Left ventricle myocardium superior (tissue), 1 donor: ENCODE measurements around the gene TAF4. TPM values are rescaled to one million over a fixed set of nuclear protein-coding genes. Genes with fewer than 3 reads are reported as not detected.

Experiments used
- ATAC-seq: fragments of 200-7000 bp; cut with Tn5 transposase; one replicate; pipeline ENCODE4 v1.9.1; 2020; ENCODE audit warnings: mild to moderate bottlenecking, moderate library complexity
- DNase-seq: peaks from one replicate; pipeline ENCODE4 v3.0.0-alpha.2; 2020
- intact Hi-C: fragments of 100-400 bp; cut with micrococcal nuclease; formaldehyde crosslinking; loops from one replicate; pipeline ENCODE4 v1.11.0; 2022
- total RNA-seq: library from RNA; stranded (reverse); fragmentation: NEBNext Ultra II Directional; extraction: Animal tissue kit (Norgen Biotek cat#: 25700); gene quantifications from one replicate; pipeline ENCODE4 v1.2.1, GENCODE V29; 2021
- donor health status: DM: no; HTN: yes; CAD: no; lungs with severe emphysema.

Gene TAF4
- total RNA-seq, 1 donor from 2014 or later, result 11.2 TPM

DNA sequence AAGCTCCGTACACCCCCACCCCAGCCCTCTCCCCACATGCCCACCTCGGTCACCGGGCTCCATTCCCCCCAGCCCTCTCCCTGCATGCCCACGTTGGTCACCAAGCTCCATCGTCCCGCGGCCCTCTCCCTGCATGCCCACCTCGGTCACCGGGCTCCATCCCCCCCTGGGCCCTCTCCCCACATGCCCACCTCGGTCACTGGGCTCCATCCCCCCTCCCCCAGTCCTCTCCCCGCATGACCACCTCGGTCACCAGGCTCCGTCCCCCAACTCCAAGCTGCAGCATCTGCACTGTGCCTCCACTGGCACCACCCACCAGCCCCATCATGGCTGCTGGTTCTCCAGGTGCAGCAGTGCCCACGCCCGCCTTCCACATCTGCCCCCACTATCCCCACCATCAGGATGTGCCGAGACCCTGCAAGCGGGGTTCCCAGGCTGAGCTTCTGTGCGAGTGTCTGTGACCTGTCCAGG lies 16.8 kb downstream of the TAF4 start:
- intact Hi-C loops, result no loop called here
- DNase-seq (no peak), ATAC-seq (no peak)

DNA sequence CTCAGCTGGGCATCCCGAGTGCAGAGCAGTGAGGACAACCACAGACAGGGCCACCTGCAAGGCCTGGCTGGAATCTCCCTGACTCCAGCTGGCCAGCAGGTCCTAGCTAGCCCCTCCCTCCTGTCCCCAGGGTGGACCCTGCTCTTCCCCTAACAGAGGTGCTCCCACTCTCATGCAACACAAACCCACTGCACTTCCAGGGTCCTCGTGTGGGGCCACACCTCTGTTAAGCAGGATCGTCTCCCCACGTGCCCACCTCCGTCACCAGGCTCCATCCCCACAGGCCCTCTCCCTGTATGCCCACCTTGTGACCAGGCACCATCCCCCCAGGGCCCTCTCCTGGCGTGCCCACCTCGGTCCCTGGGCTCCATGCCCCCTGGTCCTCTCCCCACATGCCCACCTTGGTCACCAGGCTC lies 17.3 kb downstream of the TAF4 start:
- intact Hi-C loops, result no loop called here
- ATAC-seq, result no peak

DNA sequence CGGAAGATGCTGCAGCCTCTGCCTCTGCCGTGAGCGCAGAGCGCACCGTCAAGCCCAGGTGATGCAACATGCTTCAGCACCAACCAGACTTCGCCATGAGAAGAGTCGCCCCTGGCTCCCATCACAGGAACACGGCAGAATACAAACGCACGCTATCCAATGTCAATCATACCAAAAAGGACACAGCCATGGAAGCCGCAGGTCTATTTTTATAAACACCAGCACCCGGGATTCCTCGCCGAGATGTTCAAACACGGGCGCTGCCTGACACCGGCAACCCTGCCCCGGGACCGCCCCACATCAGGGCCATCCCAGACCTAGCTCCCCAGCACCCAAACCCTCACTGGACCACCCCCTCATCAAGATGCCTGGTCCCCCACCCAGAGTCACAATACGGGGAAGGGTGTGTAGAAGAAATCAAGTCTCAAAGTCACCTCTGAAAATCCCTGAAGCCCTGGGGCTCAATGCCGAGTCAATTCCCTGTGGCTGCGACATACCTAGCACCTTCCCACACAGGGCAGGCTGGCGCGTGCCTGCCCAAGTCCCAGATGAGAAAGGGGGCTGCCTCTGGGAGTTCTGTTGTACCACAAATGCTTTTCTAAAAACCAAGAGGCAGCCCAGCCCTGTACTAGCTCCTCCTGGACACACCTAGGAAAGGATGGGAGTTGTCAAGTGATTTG lies 17.9 kb downstream of the TAF4 start:
- peak; percentile 17 for ATAC-seq
- no peak for DNase-seq
- intact Hi-C loops, result no loop called here

More for the DNA sequence above, 17.3 kb downstream of the TAF4 start:
- no peak for DNase-seq

DNA sequence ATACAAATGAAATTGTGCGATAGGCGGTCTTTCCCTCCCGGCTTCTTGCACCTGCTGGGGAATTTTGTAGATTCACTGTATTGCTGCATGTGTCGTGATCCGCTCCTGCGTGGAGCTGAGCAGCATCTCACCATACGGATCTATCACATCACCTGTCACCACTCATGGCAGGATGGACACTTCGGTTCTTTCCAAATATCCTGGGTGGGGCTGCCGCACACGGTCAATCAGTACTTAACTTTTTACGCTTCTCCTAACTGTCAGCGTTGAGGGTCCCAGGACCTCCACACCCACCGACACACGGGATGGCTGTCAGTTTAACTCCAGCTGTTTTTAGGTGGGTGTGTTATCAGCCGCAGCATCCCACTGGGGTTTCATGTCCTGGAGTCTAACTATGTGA lies 19.2 kb downstream of the TAF4 start:
- DNase-seq (no peak), ATAC-seq (no peak)
- intact Hi-C loops, result no loop called here

DNA sequence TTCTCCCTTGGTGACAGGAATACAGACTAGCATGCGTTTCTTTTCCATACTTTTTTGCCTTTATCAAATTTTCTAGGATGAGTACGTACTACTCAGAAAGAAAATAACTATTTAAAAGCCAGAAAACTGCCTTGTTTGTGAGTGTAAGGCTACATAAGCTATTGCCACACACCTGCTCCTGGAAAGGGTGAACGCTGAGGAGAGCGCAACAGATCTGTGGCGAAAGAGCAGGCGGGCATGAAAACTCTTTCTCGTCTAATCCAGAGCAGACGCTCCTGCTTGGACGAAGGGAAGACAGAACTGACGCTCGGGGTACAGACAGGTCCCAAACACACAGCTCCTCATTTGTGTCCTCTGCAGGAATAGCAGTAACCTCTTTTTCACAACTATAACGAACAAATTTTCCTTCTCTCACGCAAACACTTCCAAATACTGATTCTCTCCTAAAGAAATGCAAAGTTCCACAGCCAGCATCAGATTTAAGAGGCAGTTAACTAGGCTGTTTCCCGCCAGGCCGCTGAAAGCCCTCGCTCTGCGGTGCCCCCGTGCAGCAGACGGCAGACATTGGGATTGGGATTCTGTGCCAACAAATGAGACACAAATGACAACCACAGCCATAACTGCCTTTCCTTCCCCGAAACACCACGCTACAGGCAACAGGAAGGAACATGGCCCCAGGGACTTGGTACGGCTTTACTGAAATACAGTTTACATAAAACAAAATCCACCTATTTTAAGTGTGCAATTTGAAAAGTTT lies 20.0 kb downstream of the TAF4 start:
- DNase-seq (no peak), ATAC-seq (no peak)
- intact Hi-C loops, result no loop called here

DNA sequence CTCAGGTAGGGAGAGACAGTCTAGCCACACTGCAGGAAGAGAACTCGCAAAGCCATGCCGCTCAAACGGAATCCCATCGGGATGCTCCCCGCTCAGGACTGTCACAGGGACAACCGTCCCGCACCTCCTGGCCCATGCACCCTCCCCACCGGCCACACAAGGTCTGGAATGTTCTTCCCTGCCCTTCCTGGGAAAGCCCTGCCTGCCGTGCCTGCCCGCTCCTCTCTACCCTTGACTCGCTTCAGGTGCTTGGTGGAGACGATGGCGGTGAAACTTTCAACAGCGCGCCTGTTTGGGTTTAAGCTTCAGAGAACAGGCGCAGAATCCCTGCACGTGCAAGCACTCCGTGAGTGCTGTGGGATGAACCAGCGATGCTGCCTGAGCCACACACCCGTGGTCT lies 20.6 kb downstream of the TAF4 start:
- no peak for DNase-seq
- no peak for ATAC-seq
- intact Hi-C loops, result no loop called here

DNA sequence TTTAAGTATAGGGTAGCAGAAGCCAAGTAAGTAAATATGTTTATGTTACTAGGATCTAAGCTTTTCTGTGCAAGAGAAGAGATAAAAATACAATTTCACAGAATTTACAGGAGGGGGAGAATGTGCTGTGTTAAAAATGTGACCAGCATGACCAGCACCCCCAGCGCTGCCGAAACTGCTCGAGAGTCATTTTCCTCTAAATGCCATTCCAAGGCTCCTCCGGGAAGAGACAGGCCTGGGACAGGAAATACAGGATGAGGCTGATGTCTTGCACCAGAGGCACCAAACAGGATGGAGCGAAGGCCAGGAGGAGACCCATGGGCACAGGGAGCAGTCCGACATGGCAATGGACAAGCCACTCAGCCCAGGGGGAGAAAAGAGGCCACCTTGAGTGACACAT lies 21.1 kb downstream of the TAF4 start:
- DNase-seq (peak; percentile 10), ATAC-seq (no peak)
- intact Hi-C loops, result no loop called here

DNA sequence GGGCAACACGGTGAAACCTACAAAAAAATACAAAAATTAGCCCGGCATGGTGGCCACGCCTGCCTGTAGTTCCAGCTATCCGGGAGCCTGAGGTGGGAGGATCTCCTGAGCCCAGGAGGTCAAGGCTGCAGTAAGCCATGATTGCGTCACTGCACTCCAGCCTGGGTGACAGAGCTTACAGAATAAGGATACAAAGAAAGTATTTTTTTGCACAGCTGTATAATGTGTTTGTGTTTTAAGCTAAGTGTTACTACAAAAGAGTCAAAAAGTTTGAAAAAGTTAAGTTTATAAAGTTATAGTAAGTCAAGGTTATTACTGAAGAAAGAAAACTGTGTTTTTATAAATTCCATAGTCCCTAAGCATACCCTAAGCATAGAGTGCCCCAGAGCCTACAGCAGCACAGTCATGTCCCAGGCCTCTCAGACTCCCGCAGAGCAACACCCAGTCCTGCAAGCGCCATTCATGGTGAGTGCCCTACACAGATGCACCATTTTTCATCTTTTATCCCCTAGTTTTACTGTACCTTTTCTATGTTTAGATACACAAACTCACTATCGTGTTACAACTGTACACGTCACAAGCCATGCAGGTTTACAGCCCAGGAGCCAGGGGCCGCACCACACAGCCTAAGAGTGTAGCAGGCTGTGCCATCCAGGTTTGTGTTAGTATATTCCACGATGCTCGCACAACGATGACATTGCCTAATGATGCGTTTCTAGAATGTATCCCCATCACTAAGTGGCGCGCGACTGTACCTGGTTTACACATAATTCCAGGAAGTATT lies 22.4 kb downstream of the TAF4 start:
- intact Hi-C loops, result no loop called here
- DNase-seq (peak; percentile 26), ATAC-seq (no peak)

DNA sequence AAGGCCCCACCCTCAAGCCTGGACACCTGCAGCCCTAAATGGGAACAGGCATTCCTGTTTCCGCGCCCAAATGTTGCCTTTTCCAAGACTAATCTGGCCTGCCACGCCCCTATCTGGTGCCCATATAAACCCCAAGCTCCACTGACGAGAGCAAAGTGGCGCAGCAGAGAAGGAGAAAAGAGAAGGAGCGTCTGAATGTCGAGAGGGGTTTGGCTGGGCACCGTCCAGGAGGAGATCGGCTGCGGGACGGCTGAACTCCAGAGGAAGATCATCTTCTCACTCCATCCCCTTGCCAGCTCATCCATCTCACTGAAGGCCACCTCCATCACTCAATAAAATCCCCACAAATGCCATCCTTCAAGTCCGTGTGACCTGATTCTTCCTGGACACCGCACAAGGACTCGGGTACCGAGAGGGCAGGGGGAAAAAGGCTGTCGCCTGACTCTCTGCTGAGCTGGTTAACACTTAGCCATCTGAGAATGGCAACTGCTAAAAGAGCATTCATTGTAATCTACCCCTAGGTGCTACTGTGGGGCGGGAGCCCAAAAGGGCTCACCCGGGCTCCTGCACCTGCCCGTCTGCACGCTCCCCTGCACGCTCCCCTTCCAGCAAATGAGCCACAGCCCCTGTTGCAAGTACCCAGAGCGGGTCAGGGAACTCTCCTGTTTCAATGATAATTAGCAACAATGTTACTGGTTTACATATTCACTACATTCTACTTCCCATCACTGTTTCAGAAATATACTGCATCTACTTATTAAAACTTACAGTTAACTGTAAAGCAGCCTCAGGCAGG lies 23.5 kb downstream of the TAF4 start:
- DNase-seq (peak; percentile 15), ATAC-seq (no peak)
- intact Hi-C loops, result no loop called here

DNA sequence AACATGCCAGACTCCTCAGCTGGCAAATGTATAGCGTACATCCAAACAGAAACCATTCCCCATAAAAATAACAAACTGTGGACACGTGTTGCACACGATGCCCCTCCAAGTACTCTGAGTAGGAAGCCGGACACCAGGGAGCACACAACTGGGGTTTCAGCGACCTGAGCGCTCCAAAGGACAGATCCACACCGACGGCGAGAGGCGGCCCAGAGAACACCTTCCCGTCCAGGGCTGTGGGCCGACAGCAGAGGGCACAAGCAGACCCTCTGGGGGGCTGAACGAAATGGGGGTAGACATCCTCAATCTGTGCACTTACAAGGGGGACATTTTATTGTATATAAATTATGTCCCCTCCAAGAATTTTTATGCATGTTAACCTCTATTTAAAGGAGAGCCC lies 24.7 kb downstream of the TAF4 start:
- ATAC-seq (no peak), DNase-seq (peak; percentile 16)
- intact Hi-C loops, result no loop called here

DNA sequence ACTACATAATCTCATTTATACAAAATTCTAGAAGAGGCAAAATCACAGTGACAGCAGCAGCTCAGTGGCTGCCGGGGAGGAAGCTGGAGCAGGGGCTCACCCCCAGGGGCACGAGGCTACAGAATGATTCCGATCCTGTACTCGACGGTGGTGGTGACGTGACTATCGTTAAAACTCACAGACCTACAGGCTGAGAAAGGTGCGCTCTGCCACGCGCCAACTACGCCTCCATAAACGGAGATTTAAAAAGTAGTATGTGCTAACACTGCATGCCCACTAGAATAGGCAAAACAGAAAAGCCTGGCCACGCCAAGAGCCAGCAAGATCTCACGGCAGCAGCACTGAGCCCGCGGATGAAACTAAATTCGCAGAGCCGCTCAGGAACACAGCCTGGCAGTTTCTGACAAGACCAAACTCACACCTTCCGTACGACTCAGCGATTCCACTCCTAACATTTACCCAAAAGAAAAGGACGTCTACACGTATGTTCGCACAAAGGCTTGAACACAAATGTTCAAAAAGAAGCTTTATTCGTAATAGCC lies 25.2 kb downstream of the TAF4 start:
- intact Hi-C loops, result no loop called here
- DNase-seq (no peak), ATAC-seq (no peak)

DNA sequence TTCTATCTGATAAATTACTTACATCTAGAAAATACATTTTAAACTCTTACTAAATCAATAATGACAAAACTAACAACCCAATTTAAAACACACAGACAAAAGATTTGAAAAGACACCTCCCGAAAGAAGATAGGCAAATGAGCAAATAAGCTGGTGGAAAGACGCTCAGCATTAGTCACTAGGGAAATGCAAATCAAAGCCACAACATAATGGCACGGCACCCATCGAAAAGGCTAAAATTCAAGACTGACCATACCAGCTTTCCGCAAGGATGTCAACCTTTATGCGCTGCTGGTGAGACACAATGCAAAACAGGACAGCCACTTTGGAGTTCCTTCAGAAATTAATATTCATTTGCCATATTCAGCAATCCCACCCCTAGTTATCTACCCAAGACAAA lies 25.9 kb downstream of the TAF4 start:
- no peak for ATAC-seq
- no peak for DNase-seq
- intact Hi-C loops, result no loop called here

DNA sequence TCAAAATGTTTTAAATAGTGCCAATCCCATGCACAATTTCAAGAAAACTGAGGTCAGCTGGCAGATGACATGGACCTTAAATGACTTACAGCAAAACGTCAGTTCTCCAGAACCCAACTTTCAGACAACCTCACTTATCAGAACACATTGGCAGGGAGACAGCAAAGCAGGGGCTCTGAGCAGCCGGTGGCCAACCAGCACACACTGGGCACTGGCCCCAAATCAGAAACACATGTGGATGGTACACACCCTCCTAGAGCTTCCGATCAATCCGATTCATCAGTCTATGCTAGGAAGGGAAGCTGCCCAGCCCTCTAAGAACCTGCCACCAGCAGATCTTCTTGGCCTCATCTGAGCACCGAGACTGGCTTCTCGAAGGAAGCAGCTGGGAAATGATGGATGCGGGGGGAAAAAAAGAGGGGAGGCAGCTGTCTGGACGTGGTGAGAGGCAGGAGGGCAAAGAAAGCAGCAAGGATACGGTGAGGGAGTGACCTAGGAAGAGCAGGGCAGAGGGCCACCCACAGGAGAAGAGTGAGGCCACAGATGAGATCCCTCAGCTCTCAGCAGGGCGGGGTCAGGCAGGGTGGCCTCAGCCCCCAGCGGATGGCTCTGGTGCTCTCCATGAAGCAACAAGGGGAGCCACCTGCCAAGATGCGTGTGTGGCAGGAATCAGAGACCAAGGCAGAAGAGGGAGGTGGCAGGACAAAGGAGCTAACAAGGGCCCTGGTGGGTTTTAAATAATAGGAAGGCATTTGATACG lies 32.9 kb downstream of the TAF4 start:
- intact Hi-C loops, result no loop called here
- ATAC-seq (peak; percentile 74), DNase-seq (peak; percentile 30)

DNA sequence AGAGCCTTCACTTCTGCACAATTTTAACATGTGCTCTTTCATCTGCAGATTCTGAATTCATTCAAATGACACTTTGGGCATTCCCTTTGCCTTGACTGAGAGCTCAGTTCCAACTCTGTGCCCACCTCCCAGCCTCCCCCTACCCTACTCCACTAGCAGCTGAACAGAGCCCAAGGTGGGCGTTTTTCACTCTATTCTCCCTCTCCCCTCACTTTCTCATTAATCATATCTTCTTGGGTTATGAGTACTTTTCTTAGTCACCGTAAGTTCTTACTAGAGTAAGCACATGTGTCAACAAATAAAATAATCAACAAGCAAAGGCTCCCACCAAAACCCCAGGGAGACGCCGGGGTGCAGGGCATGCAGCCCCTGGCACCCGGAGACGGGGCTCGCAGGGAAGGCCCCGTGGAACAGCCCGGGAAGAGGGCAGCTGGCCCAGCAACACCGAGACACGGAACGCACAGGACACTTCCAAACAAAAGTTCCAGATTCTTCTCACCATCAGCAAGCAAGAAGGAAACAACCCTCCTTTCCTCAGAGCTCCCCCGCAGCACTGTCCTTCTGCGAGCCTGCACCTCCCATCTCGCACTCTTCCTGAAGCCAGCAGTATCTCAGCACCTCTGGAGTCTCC lies 34.1 kb downstream of the TAF4 start:
- no peak for ATAC-seq
- intact Hi-C loops, result no loop called here
- peak; percentile 3 for DNase-seq

DNA sequence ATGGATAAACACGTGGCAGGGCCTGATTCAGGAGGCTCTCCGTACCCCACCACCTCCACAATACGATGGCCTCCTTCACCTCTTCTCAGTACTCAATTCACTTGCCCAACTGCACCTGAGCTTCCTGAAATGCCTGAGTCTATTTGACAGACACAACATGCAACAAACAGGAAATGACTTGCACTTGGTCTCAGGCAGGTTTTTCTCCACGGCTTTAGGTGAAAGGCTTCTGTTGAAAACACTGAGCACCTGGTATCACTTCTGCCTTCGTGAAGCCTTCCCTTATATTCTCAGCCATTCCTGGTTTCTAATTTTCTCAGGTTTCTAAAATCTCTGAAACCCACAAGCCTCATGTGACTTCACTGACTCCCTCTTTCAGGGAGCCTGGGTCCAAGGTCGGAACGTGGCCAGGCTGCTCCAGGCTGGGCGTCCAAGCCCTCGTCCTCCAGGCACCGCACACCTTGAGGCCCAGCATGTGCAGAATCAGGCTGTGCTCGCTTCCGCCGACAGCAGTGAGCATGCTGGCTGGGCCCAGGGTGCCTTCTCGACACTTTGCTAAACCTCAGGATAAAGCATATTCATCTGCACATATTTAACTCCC lies 34.7 kb downstream of the TAF4 start:
- intact Hi-C loops, result no loop called here
- peak; percentile 20 for DNase-seq
- ATAC-seq, result no peak

DNA sequence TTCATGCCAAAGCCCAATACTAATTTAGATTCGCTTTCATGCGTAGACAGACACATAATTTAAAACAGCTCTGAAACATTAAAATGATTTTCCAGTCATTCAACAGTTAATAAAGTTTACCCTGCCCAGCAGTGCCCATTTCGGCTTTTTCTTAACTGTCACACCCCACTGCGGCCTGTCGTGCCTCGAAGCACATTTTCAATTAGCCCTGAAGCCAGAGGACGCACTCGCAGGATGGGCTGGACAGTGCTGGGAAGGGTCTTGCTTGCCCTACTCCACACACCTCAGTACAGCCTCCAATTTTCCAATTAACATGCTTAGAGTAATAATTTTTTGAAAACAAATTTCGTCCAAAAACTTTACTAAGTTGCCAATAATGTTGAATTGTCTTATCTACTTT lies 35.3 kb downstream of the TAF4 start:
- intact Hi-C loops, result no loop called here

DNA sequence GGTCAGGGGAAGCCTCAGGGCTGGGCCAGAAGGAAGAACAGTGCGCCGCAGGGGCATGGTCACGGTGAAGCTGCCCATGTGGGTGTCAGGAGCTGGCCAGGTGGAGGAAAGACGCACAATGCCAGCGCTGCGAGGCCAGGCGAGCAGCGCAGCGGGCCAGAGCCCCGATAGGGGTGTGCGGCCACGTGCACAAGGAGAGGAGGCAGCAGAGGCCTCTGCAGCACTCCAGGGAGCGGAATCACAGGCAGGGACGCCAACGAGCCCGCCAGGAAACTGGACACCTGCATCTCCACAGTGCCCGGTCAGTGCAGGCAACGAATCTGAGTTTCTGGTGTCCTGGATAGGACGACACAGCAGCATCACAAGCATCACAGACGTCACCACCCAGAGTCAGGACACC lies 35.7 kb downstream of the TAF4 start:
- ATAC-seq (no peak), DNase-seq (peak; percentile 15)

More for the DNA sequence above, 35.3 kb downstream of the TAF4 start:
- ATAC-seq (no peak), DNase-seq (no peak)

More for the DNA sequence above, 35.7 kb downstream of the TAF4 start:
- intact Hi-C loops, result no loop called here
